Measurements from ENCODE around the gene ATG9A. TPM values are rescaled to one million over a fixed set of nuclear protein-coding genes. Genes with fewer than 3 reads are reported as not detected.
A peak's percentile ranks its signal among the peaks of the same experiment; 100 is the strongest.

Gene ATG9A
- total RNA-seq, 1 donor from 2014 or later, result 48.8 TPM

DNA sequence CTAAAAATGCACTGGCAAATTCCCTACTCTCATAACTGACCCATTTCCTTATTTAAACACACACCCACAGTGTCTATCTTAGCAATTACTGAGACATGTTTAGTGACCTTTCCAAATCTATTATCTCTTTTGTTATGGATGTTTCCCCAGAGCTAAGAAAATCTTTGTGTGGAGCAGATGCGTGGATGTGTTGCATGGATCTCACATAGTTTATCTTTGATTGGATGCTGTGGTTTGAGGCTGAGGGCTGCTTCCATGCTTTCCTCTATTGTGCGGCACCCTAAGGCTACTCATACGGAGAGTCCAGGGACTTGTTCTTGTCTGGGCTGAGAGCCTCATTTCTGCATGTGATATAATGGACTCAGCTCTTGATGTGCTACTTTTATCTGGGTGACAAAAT, 4.9 kb upstream of the ATG9A start:
- Histone ChIP-seq H2AFZ (ENCODE audit: low read depth, low read length) (no peak overlapping the region), H3K27ac (ENCODE audit: low read depth, low read length) (no peak overlapping the region), H3K36me3 (ENCODE audit: insufficient read depth, low read length) (peaks cover 31% of the 10 kb centered on the region), H3K4me2 (ENCODE audit: low read length) (no peak overlapping the region), H3K9me3 (ENCODE audit: insufficient read depth, low read depth, low read length) (no peaks in the 10 kb centered on the region), H3K4me1 (ENCODE audit: insufficient read depth, low read length) (peaks cover 8% of the 10 kb centered on the region), H3K79me2 (ENCODE audit: insufficient read depth, low read length) (peaks cover 11% of the 10 kb centered on the region), H3K4me3 (ENCODE audit: insufficient read depth, low read depth, low read length) (no peak overlapping the region), H3K27me3 (ENCODE audit: insufficient read depth, low read length) (no peaks in the 10 kb centered on the region), H4K20me1 (ENCODE audit: insufficient read depth, low read length) (no peaks in the 10 kb centered on the region), H3K9ac (ENCODE audit: low read length) (no peak overlapping the region)
- Mint-ChIP-seq H3K27me3 (ENCODE audit: low read depth, unreplicated experiment) (no peaks in the 10 kb centered on the region), H3K4me3 (ENCODE audit: unreplicated experiment) (no peak overlapping the region), H3K27ac (ENCODE audit: unreplicated experiment) (no peak overlapping the region), H3K4me1 (ENCODE audit: low read depth, unreplicated experiment) (peaks cover 5% of the 10 kb centered on the region), H3K36me3 (ENCODE audit: low read depth, unreplicated experiment) (peaks cover 32% of the 10 kb centered on the region), H3K9me3 (ENCODE audit: unreplicated experiment) (no peaks in the 10 kb centered on the region)
- FAIRE-seq, result no peak
- no peak for TF ChIP-seq CTCF (IDR thresholded peaks at IDR 0.05; ENCODE audit: insufficient read depth, low read depth, low read length)
- no peak for TF ChIP-seq EZH2 (IDR thresholded peaks at IDR 0.05; ENCODE audit: insufficient read depth, low read length)
- no peak for DNase-seq (ENCODE audit: low read depth)

DNA sequence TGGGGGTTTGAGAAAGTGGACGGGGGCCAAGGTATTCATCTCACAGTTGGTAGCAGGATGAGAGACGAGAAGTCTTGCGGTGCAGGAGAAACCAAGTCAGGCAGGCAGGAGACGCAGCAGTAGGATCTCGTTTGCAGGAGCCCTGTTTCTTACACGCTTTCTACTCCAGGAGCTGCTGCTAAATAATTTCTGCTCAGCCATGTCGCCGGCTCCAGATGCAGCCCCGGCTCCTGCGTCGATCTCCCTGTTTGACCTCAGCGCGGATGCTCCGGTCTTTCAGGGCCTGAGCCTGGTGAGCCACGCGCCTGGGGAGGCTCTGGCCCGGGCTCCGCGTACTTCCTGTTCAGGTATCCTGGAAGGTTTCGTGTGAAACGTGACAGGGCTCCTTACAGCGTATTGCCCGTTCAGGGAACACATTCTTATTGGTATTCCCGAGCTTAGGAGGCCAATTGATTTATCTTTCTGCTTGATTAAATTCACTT, 664 bp upstream of the ATG9A start:
- Histone ChIP-seq H3K27me3 (ENCODE audit: insufficient read depth, low read length) (no peaks in the 10 kb centered on the region), H3K9ac (ENCODE audit: low read length) (peak overlapping the region; percentile 90), H3K9me3 (ENCODE audit: insufficient read depth, low read depth, low read length) (no peaks in the 10 kb centered on the region), H3K4me2 (ENCODE audit: low read length) (peak overlapping the region; percentile 93), H3K36me3 (ENCODE audit: insufficient read depth, low read length) (peaks cover 21% of the 10 kb centered on the region), H3K4me1 (ENCODE audit: insufficient read depth, low read length) (peaks cover 20% of the 10 kb centered on the region), H3K79me2 (ENCODE audit: insufficient read depth, low read length) (peaks cover 35% of the 10 kb centered on the region), H3K27ac (ENCODE audit: low read depth, low read length) (peak overlapping the region; percentile 72), H3K4me3 (ENCODE audit: insufficient read depth, low read depth, low read length) (peak overlapping the region; percentile 93), H4K20me1 (ENCODE audit: insufficient read depth, low read length) (peaks cover 10% of the 10 kb centered on the region), H2AFZ (ENCODE audit: low read depth, low read length) (peak overlapping the region; percentile 83)
- peaks cover 10% of the 10 kb centered on the region for H3K4me1 Mint-ChIP-seq (ENCODE audit: low read depth, unreplicated experiment)
- peak overlapping the region; percentile 100 for H3K4me3 Mint-ChIP-seq (ENCODE audit: unreplicated experiment)
- no peaks in the 10 kb centered on the region for H3K9me3 Mint-ChIP-seq (ENCODE audit: unreplicated experiment)
- H3K36me3 Mint-ChIP-seq (ENCODE audit: low read depth, unreplicated experiment), result peaks cover 22% of the 10 kb centered on the region
- H3K27ac Mint-ChIP-seq (ENCODE audit: unreplicated experiment), result peak overlapping the region; percentile 98
- FAIRE-seq (no peak), DNase-seq (ENCODE audit: low read depth) (peak; percentile 24)
- no peaks in the 10 kb centered on the region for H3K27me3 Mint-ChIP-seq (ENCODE audit: low read depth, unreplicated experiment)
- TF ChIP-seq CTCF (IDR thresholded peaks at IDR 0.05; ENCODE audit: insufficient read depth, low read depth, low read length) (no peak), EZH2 (IDR thresholded peaks at IDR 0.05; ENCODE audit: insufficient read depth, low read length) (no peak)

- Mint-ChIP-seq H3K27me3 (ENCODE audit: low read depth, unreplicated experiment) (no peaks in the 10 kb centered on the region), H3K4me1 (ENCODE audit: low read depth, unreplicated experiment) (peaks cover 10% of the 10 kb centered on the region), H3K27ac (ENCODE audit: unreplicated experiment) (no peak overlapping the region), H3K36me3 (ENCODE audit: low read depth, unreplicated experiment) (peaks cover 23% of the 10 kb centered on the region), H3K4me3 (ENCODE audit: unreplicated experiment) (peak overlapping the region; percentile 88), H3K9me3 (ENCODE audit: unreplicated experiment) (no peaks in the 10 kb centered on the region)
- H3K4me1 ChIP-seq (ENCODE audit: insufficient read depth, low read length), result peaks cover 20% of the 10 kb centered on the region
- H3K4me3 ChIP-seq (ENCODE audit: insufficient read depth, low read depth, low read length), result peak overlapping the region; percentile 93
- H4K20me1 ChIP-seq (ENCODE audit: insufficient read depth, low read length), result peaks cover 10% of the 10 kb centered on the region
- peak overlapping the region; percentile 99 for H3K4me2 ChIP-seq (ENCODE audit: low read length)
- H3K27ac ChIP-seq (ENCODE audit: low read depth, low read length), result peak overlapping the region; percentile 86
- peaks cover 35% of the 10 kb centered on the region for H3K79me2 ChIP-seq (ENCODE audit: insufficient read depth, low read length)
- no peak for FAIRE-seq
- TF ChIP-seq EZH2 (IDR thresholded peaks at IDR 0.05; ENCODE audit: insufficient read depth, low read length), result no peak
- no peak for TF ChIP-seq CTCF (IDR thresholded peaks at IDR 0.05; ENCODE audit: insufficient read depth, low read depth, low read length)
- H3K27me3 ChIP-seq (ENCODE audit: insufficient read depth, low read length), result no peaks in the 10 kb centered on the region
- H3K36me3 ChIP-seq (ENCODE audit: insufficient read depth, low read length), result peaks cover 25% of the 10 kb centered on the region
- H3K9me3 ChIP-seq (ENCODE audit: insufficient read depth, low read depth, low read length), result no peaks in the 10 kb centered on the region
- no peak for DNase-seq (ENCODE audit: low read depth)
- H3K9ac ChIP-seq (ENCODE audit: low read length), result peak overlapping the region; percentile 90
- H2AFZ ChIP-seq (ENCODE audit: low read depth, low read length), result peak overlapping the region; percentile 61
Measured at GRCh38 chr2:219228911-219229304, 528 bp downstream of the ATG9A start.

All from astrocyte (in vitro differentiated cells and primary cell).